GM18526 (cell line): ENCODE data around the gene CACNG1.

Experiments
- POLR2A ChIP-seq: IDR thresholded peaks from 3 replicates; pipeline ENCODE4 v1.6.1; 2011; ENCODE audit not compliant: insufficient read length; ENCODE audit errors: extremely low read depth

Gene CACNG1

GRCh38 chr17:67054011-67054591 lies 9.7 kb downstream of the CACNG1 start:
- TF ChIP-seq POLR2A, result no peak

- no peak for TF ChIP-seq POLR2A
Measured at GRCh38 chr17:67054608-67055007, 10.3 kb downstream of the CACNG1 start.

DNA sequence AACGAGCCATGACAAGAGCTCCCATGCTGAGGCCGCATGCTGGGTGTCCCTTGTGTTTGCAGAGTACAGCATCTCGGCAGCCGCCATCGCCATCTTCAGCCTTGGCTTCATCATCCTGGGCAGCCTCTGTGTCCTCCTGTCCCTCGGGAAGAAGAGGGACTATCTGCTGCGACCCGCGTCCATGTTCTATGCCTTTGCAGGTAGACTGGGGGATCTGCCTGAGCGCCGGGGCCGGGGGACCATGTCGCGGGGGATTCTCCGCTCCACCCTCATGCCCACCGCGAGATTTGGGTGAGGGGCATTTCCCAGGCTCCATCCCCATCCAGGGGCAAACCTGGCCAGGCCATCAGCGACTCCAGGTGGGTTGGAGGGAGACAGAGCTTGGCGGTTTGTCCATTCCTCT lies 10.7 kb downstream of the CACNG1 start:
- no peak for TF ChIP-seq POLR2A

DNA sequence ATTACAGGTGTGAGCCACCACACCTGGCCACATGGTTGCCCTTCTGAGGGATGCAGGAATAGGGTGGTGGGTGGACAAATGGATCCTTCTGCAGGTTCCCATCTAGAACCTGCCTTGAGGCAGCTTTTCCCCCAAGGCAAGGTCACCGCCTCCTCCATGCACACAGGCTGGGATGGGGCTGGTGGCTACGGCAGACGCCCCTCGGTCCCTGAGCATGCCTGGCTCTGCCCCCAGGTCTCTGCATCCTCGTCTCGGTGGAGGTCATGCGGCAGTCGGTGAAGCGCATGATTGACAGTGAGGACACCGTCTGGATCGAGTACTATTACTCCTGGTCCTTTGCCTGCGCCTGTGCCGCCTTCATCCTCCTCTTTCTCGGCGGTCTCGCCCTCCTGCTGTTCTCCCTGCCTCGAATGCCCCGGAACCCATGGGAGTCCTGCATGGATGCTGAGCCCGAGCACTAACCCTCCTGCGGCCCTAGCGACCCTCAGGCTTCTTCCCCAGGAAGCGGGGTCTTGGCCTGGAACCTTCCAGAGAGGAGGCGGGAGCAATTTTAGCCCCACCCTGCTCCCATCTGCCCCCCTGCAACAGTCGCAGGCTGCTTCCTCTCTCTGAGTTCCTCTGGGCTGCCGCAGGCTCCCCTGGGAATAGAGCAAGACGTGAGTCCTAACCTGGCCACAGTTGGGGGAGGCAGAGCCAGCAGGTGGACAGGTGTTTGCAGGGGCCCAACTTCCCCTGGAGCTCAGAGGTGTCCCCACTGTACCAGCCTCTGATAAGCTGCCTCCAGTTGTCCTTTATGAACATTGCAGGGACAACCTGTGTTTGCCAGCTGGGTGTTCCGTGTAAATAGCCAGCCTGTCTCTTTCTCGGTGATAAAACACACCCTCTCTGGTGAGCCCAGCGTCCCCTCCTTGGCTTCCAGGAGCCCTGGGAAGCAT lies 11.7 kb downstream of the CACNG1 start:
- TF ChIP-seq POLR2A, result no peak

GRCh38 chr17:67056746-67057490 lies 12.6 kb downstream of the CACNG1 start:
- TF ChIP-seq POLR2A, result no peak

DNA sequence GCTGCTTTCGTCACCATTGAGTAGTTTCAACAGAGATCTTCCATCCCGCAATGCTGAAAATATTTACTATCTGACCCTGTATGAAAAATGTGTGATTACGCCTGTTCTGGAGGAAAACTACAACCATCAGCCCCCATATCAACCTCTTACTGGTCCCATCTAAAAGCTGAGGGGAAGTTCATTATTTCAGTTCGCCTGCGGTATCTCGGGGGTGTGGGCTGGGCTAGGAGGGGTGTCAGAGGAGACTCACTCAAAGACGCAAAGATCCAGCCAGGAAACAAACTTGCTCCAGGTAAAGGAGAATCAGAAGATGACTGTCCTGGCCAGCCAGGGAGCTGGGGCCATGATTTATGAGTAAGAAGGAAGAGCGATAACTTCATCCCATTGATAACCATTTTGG lies 13.7 kb downstream of the CACNG1 start:
- TF ChIP-seq POLR2A, result no peak

GRCh38 chr17:67059372-67059771 lies 15.0 kb downstream of the CACNG1 start:
- no peak for TF ChIP-seq POLR2A

DNA sequence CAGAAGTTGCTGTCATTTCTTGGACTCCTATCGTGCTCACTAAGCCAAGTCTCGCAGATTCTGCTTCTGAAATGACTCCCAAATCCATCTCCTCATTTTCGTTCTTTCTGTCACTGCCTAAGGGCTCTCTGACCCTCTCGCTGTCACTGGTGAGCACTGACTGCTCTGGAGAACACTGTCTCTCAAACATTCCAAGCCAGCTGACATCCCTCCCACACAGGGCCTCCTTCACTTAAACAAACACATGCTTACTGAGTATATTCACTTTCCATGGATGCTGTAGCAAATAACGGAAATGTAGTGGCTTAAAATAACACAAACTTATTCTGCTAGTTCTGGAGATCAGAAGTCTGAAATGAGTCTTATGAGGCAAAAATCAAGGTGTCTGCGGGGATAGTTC lies 18.8 kb downstream of the CACNG1 start:
- TF ChIP-seq POLR2A, result no peak

DNA sequence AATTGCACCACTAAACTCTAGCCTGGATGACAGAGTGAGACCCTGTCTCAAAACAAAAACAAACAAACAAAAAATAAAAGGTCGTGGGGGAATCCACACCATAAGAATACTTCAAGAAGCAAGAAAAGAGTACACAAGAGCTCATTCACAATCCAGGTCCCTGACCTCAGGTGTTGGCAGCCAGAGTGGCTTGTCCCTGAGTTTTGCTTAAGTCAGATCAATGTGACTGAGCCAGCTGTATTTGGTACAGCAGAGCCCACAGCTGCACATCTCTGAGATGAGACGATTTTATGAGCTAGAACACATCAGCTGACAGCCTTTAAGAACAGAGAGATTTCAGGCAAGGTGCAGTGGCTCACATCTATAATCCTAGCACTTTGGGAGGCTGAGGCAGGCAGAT lies 22.4 kb downstream of the CACNG1 start:
- no peak for TF ChIP-seq POLR2A

- TF ChIP-seq POLR2A, result no peak
Measured at GRCh38 chr17:67067571-67068482, 23.5 kb downstream of the CACNG1 start.

DNA sequence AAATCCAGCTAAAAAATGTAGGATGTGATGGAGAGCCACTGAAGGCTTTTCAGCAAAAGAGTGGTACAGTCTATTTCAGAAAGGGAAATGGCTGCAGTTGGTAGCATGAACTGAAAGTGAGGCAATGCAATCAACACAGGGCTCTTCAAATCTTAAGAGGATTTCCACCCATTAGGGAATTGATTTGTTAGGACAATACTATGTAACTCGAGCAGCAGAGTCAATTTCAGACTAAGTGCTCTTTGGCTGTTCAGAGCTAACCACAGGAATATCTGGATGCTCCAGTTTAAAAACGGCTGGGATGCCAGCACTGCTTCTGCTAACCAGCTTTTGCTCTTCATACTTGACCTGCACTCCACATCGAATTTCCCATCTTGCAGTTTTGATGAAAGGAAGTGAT lies 24.6 kb downstream of the CACNG1 start:
- no peak for TF ChIP-seq POLR2A

- no peak for TF ChIP-seq POLR2A
Measured at GRCh38 chr17:67069603-67070136, 25.3 kb downstream of the CACNG1 start.

DNA sequence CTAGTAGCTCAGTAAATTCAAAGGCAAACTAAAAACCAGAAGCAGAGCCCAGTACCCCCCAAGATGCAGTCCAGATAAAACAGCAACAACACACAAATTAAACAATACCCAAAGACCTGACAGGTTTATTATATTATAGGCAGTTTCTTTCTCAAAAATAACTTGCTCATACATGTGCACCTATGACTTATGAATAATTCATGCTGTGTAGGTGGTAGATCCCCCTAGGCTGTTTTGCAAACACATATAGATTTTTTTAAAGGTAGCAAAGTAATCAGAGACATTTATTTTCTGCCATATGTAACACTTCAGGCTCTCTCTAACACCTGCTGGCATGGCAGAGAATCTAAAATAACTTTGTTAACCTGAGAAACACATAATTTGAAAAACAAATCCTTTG lies 27.2 kb downstream of the CACNG1 start:
- no peak for TF ChIP-seq POLR2A

DNA sequence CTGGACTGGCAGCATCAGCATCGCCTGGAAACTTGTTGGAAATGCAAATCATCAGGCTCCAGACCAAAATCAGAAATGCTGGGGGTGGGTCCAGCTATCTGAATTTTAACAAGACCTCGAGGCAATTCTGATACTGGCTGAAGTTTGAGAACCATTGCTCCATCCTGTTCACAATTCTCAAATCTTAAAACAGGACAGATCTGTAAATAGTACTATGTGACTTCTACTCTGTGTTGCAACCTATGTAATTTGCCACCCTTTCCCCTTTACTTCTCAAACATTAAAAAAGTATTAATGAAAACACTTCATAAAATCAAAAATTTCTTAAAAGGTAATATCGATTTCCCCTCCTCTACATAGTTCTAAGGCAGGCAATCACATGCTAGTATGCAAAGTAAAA lies 28.5 kb downstream of the CACNG1 start:
- TF ChIP-seq POLR2A, result no peak

DNA sequence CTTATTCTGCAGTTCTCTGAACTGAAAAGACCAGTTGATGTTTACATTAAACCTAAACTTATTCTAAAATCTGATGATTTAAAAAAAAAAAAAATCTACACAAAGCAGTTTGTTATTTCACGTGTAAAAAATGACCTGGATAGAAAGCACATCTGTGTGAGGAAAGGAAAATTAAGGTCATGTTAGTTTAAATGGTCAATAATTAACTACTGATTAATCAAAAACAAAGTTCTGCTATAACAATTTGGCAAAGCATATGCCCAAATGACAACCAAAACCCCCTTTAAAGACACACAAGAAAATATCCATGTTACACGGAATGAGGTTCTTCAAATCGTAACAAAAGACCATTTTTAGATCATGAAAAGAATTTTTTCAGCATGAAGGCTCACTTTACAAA lies 30.4 kb downstream of the CACNG1 start:
- no peak for TF ChIP-seq POLR2A
